ENCODE results near the gene STPG3. TPM values are rescaled to one million over a fixed set of nuclear protein-coding genes. Genes with fewer than 3 reads are reported as not detected.

Gene STPG3
- total and polyA plus RNA-seq, 2 of the 13 experiments (the other 11 are each of a cell fraction or from before 2014, with no cell fraction given), result not detected

- TF ChIP-seq RAD21 (CRISPR knock-in tag; IDR thresholded peaks at IDR 0.05) (no peak), CCDC6 (CRISPR knock-in tag; IDR thresholded peaks at IDR 0.05) (no peak), E2F1 (CRISPR knock-in tag; IDR thresholded peaks at IDR 0.05) (no peak; the same call in 1 of the 2 replicates), NFATC3 (CRISPR knock-in tag; IDR thresholded peaks at IDR 0.05) (no peak), ZFYVE20 (CRISPR knock-in tag; IDR thresholded peaks at IDR 0.05; ENCODE audit: borderline replicate concordance, low read depth) (no peak), GATAD2A (CRISPR knock-in tag; IDR thresholded peaks at IDR 0.05) (0 out of 2 replicates have a peak, but pooled peaks have one; percentile 16), ETV5 (CRISPR knock-in tag; IDR thresholded peaks at IDR 0.05; ENCODE audit: borderline replicate concordance) (0 out of 2 replicates have a peak, but pooled peaks have one; percentile 18), NR2F2 (IDR thresholded peaks at IDR 0.05; ENCODE audit: borderline replicate concordance, low read depth) (no peak), ZNF572 (CRISPR knock-in tag; IDR thresholded peaks at IDR 0.05) (0 out of 2 replicates have a peak, but pooled peaks have one; percentile 53), ZBTB33 (CRISPR knock-in tag; IDR thresholded peaks at IDR 0.05) (peak; percentile 9; the same call in 1 of the 2 replicates), ZNF558 (CRISPR knock-in tag; IDR thresholded peaks at IDR 0.05; ENCODE audit: borderline replicate concordance) (no peak), AGO1 (IDR thresholded peaks at IDR 0.05; ENCODE audit: low read depth, low read length, poor library complexity, severe bottlenecking) (peak; percentile 98), ZKSCAN5 (CRISPR knock-in tag; IDR thresholded peaks at IDR 0.05) (no peak), ZFAT (CRISPR knock-in tag; conservative IDR thresholded peaks at IDR 0.05) (no peak), GABPB1 (CRISPR knock-in tag; IDR thresholded peaks at IDR 0.05) (peak; percentile 32; the same call in 1 of the 2 replicates), HDAC6 (IDR thresholded peaks at IDR 0.05; ENCODE audit: low read depth, low read length) (no peak), SP140L (CRISPR knock-in tag; IDR thresholded peaks at IDR 0.05; ENCODE audit: borderline replicate concordance) (no peak)
- TF ChIP-seq, protein P1, sequence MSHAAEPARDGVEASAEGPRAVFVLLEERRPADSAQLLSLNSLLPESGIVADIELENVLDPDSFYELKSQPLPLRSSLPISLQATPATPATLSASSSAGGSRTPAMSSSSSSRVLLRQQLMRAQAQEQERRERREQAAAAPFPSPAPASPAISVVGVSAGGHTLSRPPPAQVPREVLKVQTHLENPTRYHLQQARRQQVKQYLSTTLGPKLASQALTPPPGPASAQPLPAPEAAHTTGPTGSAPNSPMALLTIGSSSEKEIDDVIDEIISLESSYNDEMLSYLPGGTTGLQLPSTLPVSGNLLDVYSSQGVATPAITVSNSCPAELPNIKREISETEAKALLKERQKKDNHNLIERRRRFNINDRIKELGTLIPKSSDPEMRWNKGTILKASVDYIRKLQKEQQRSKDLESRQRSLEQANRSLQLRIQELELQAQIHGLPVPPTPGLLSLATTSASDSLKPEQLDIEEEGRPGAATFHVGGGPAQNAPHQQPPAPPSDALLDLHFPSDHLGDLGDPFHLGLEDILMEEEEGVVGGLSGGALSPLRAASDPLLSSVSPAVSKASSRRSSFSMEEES (CRISPR knock-in tag; IDR thresholded peaks at IDR 0.05), result 0 out of 2 replicates have a peak, but pooled peaks have one; percentile 13
- TF ChIP-seq, protein P2, sequence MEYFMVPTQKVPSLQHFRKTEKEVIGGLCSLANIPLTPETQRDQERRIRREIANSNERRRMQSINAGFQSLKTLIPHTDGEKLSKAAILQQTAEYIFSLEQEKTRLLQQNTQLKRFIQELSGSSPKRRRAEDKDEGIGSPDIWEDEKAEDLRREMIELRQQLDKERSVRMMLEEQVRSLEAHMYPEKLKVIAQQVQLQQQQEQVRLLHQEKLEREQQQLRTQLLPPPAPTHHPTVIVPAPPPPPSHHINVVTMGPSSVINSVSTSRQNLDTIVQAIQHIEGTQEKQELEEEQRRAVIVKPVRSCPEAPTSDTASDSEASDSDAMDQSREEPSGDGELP (IDR thresholded peaks at IDR 0.05; ENCODE audit: borderline replicate concordance, low read depth), result peak; percentile 40; the same call in 1 of the 2 replicates
- TF ChIP-seq, protein P3, sequence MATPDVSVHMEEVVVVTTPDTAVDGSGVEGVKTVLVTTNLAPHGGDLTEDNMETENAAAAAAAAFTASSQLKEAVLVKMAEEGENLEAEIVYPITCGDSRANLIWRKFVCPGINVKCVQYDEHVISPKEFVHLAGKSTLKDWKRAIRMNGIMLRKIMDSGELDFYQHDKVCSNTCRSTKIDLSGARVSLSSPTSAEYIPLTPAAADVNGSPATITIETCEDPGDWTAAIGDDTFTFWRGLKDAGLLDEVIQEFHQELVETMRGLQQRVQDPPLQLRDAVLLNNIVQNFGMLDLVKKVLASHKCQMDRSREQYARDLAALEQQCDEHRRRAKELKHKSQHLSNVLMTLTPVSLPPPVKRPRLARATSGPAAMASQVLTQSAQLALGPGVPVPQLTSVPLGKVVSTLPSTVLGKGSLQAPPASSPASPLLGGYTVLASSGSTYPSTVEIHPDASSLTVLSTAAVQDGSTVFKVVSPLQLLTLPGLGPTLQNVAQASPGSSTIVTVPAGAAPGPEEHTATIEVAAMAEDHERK (CRISPR knock-in tag; IDR thresholded peaks at IDR 0.05; ENCODE audit: low read depth), result no peak
Measured at GRCh38 chr9:137228506-137228967, 22.5 kb upstream of the STPG3 start (continued).

Data from HepG2 (cell line).